SK-N-SH (cell line): ENCODE data around the gene SERPINE1. TPM values are rescaled to one million over a fixed set of nuclear protein-coding genes. Genes with fewer than 3 reads are reported as not detected.

Experiments
- CTCF ChIA-PET: fragments of 300-600, 350-600 bp; formaldehyde crosslinking; extraction: SDS; loops from one replicate; lab custom pipeline; 2021; lab: Yijun Ruan, JAX
- POLR2A ChIA-PET: fragments of 350-600 bp; sonication (Branson Sonifier 250); formaldehyde crosslinking; extraction: SDS; loops from one replicate; lab custom pipeline; 2020; ENCODE audit warnings: antibody characterized with exemption, inconsistent platforms; lab: Yijun Ruan, JAX
- DNase-seq: peaks from one replicate; pipeline ENCODE4 v3.0.0; 2012
- H2AFZ ChIP-seq: fragments of 200-600 bp; sonication (generic); 2 replicates; pipeline ENCODE4 v1.8.1; 2016; ENCODE audit warnings: antibody characterized with exemption, mild to moderate bottlenecking, low read depth
- H3F3A ChIP-seq: fragments of 200-600 bp; sonication (generic); replicated peaks from 2 replicates; pipeline ENCODE3; 2016; ENCODE audit warnings: antibody characterized with exemption, mild to moderate bottlenecking; ENCODE audit not compliant: insufficient read depth
- H3K27ac ChIP-seq, 2 experiments: fragments of 200-500 bp in 1 of 2; fragments of 200-600 bp in 1 of 2; sonication (Bioruptor generic) in 1 of 2; sonication (generic), shearing (Covaris generic) in 1 of 2; 2 replicates each; pipeline versions ENCODE4 v1.5.1 to v1.6.1; 2014 to 2016; ENCODE audit warnings: low read depth in 2 of 2, inconsistent platforms in 1 of 2, low read length in 1 of 2, mild to moderate bottlenecking in 1 of 2, mixed read lengths in 1 of 2
- H3K27me3 ChIP-seq: fragments of 200-600 bp; sonication (generic), shearing (Covaris generic); 2 replicates; pipeline ENCODE4 v1.6.1; 2016; ENCODE audit warnings: mixed run types; ENCODE audit not compliant: insufficient read depth
- H3K36me3 ChIP-seq, 2 experiments: fragments of 200-500 bp in 1 of 2; fragments of 200-600 bp in 1 of 2; sonication (Bioruptor generic) in 1 of 2; sonication (generic) in 1 of 2; replicated peaks in 1 of 2; 2 replicates each; pipeline versions ENCODE3 to v1.5.1; 2014 to 2016; ENCODE audit warnings: low read length in 1 of 2, mild to moderate bottlenecking in 1 of 2; ENCODE audit not compliant: insufficient read depth in 2 of 2, control insufficient read depth in 1 of 2
- H3K4me1 ChIP-seq, 2 experiments: fragments of 200-500 bp in 1 of 2; fragments of 200-600 bp in 1 of 2; sonication (Bioruptor generic) in 1 of 2; sonication (generic), shearing (Covaris generic) in 1 of 2; 2 replicates each; pipeline versions ENCODE4 v1.5.1 to v1.6.1; 2014 to 2016; ENCODE audit warnings: low read depth in 1 of 2, low read length in 1 of 2, mixed run types in 1 of 2; ENCODE audit not compliant: insufficient read depth in 2 of 2, control insufficient read depth in 1 of 2
- H3K4me2 ChIP-seq: fragments of 200-600 bp; sonication (generic), shearing (Covaris generic); 2 replicates; pipeline ENCODE4 v1.6.1; 2017; ENCODE audit warnings: mixed run types
- H3K4me3 ChIP-seq, 2 experiments: fragments of 200-500 bp in 1 of 2; fragments of 200-600 bp in 1 of 2; sonication (Bioruptor generic) in 1 of 2; sonication (generic), shearing (Covaris generic) in 1 of 2; 2 replicates each; pipeline versions ENCODE4 v1.5.1 to v1.8.1; 2014 to 2016; ENCODE audit warnings: low read depth in 2 of 2, inconsistent platforms in 1 of 2, low read length in 1 of 2, mild to moderate bottlenecking in 1 of 2, mixed read lengths in 1 of 2, moderate library complexity in 1 of 2
- H3K79me2 ChIP-seq: fragments of 200-600 bp; sonication (generic); 2 replicates; pipeline ENCODE4 v1.8.1; 2017; ENCODE audit warnings: mild to moderate bottlenecking; ENCODE audit not compliant: insufficient read depth
- H3K9ac ChIP-seq: fragments of 200-600 bp; sonication (generic); 2 replicates; pipeline ENCODE4 v1.6.1; 2017; ENCODE audit warnings: mixed run types
- H3K9me2 ChIP-seq: fragments of 200-600 bp; sonication (generic); 2 replicates; pipeline ENCODE4 v1.6.1; 2017; ENCODE audit warnings: mixed run types
- H3K9me3 ChIP-seq: fragments of 200-600 bp; sonication (generic); 2 replicates; pipeline ENCODE4 v1.6.1; 2017; ENCODE audit warnings: mixed run types, mild to moderate bottlenecking, moderate library complexity
- H4K20me1 ChIP-seq: fragments of 200-600 bp; sonication (generic); 2 replicates; pipeline ENCODE4 v1.6.1; 2017; ENCODE audit warnings: mild to moderate bottlenecking, mixed run types; ENCODE audit not compliant: insufficient read depth
- CHD2 ChIP-seq: fragments of 150-350 bp; IDR thresholded peaks from 2 replicates; pipeline ENCODE4 v1.6.1; 2018; ENCODE audit warnings: low read length; ENCODE audit not compliant: partially characterized antibody
- EP300 ChIP-seq, 2 experiments: IDR thresholded peaks; 2 replicates each; pipeline versions ENCODE4 v1.4.0 to v1.6.1; 2012; ENCODE audit warnings: borderline replicate concordance in 1 of 2, low read depth in 1 of 2, low read length in 1 of 2
- EZH2phosphoT487 ChIP-seq: fragments of 200-600 bp; sonication (generic); IDR thresholded peaks from 2 replicates; pipeline ENCODE4 v1.6.1; 2017; ENCODE audit warnings: low read depth, mixed run types, mild to moderate bottlenecking, antibody characterized with exemption, moderate library complexity, borderline replicate concordance
- FOSL2 ChIP-seq: IDR thresholded peaks from 2 replicates; pipeline ENCODE4 v1.4.0; 2012; ENCODE audit warnings: low read depth, mild to moderate bottlenecking, moderate library complexity, borderline replicate concordance
- FOXJ3 ChIP-seq: sonication (generic); formaldehyde crosslinking; IDR thresholded peaks from 2 replicates; pipeline ENCODE4 v1.5.1; 2020; ENCODE audit warnings: mild to moderate bottlenecking, missing genetic modification reagents
- FOXM1 ChIP-seq: IDR thresholded peaks from 2 replicates; pipeline ENCODE4 v1.4.0; 2012; ENCODE audit warnings: low read depth, mild to moderate bottlenecking
- GATA2 ChIP-seq: sonication (generic); formaldehyde crosslinking; IDR thresholded peaks from 2 replicates; pipeline ENCODE4 v1.5.0; 2020; ENCODE audit warnings: mild to moderate bottlenecking, missing genetic modification reagents
- JUND ChIP-seq: IDR thresholded peaks from 2 replicates; pipeline ENCODE4 v1.4.0; 2012
- MXI1 ChIP-seq: IDR thresholded peaks from 2 replicates; pipeline ENCODE4 v1.6.1; 2012; ENCODE audit warnings: mild to moderate bottlenecking, low read depth, low read length, improper control_type of control experiment
- NFIC ChIP-seq: IDR thresholded peaks from 2 replicates; pipeline ENCODE4 v1.4.0; 2012; ENCODE audit warnings: borderline replicate concordance
- POLR2AphosphoS5 ChIP-seq: IDR thresholded peaks from 2 replicates; pipeline ENCODE4 v1.6.1; 2012; ENCODE audit warnings: low read depth, low read length
- RAD21 ChIP-seq: IDR thresholded peaks from 2 replicates; pipeline ENCODE4 v1.6.1; 2012; ENCODE audit warnings: mild to moderate bottlenecking, low read length
- RFX5 ChIP-seq: IDR thresholded peaks from 2 replicates; pipeline ENCODE4 v1.6.1; 2012; ENCODE audit warnings: mild to moderate bottlenecking, improper control_type of control experiment, low read length
- SIN3A ChIP-seq: IDR thresholded peaks from 2 replicates; pipeline ENCODE4 v1.6.1; 2012; ENCODE audit warnings: low read depth, mild to moderate bottlenecking, low read length, moderate library complexity, borderline replicate concordance
- TCF12 ChIP-seq: IDR thresholded peaks from 2 replicates; pipeline ENCODE4 v1.4.0; 2012
- WGBS: methylation state at CpG from one replicate; pipeline ENCODE4 v1.1.6; 2017; ENCODE audit warnings: low lambda C conversion rate; 5-methylcytosine and 5-hydroxymethylcytosine counted together
- polyA plus RNA-seq, 3 experiments: library from polyadenylated mRNA; depleted of rRNA; stranded (reverse); fragments of >200 nt; gene quantifications; 2 replicates each; pipeline ENCODE4 v1.2.3, GENCODE V29; 2012
- TF ChIP-seq, protein P1 (sequence below): IDR thresholded peaks from 2 replicates; pipeline ENCODE4 v1.6.1; 2012; ENCODE audit warnings: mild to moderate bottlenecking, low read depth, low read length, moderate library complexity
- TF ChIP-seq, protein P2 (sequence below): IDR thresholded peaks from 2 replicates; pipeline ENCODE4 v1.4.0; 2012; ENCODE audit warnings: low read depth
- TF ChIP-seq, protein P3 (sequence below): fragments of 200-600 bp; sonication (generic); IDR thresholded peaks from 2 replicates; pipeline ENCODE4 v1.6.1; 2017; ENCODE audit warnings: antibody characterized with exemption, mild to moderate bottlenecking, moderate library complexity

Gene SERPINE1
- polyA plus RNA-seq, 1 of the 3 experiments (the other 2 are of a cell fraction) = 4,174 TPM

DNA sequence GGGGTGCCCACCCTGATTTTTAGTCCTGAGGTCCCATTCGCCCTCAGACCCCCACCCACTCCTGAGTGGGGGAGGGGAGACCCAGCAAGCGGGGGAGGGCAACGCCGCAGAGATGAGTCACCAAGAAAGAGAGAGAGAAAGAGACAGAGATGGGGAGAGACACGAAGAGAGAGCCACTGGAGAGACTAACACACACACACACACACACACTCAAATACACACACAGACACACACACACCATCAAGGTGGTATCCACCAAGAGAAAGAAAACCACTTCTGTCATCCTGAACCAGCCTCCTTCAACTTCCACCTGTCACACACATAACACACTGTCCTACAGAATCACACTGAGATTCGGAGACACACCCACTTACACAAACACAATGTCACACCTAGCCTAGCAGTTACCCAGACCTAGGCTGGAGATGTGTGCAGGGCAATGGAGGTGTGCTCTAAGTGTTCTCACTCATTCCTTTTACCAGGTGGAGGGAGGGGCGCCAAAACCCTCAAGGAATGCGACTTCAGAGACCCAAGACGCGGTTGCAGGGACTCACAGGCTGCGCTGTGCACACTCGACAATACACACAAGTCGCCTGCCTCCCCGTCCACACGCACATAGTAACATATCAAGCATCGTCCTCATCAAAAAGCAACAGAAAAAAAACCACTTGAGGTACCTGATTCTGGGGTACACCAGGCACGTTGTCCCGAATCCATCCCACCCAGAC, 42.4 kb downstream of the SERPINE1 start:
- H2AFZ ChIP-seq = no peak overlapping the region
- TF ChIP-seq FOSL2 (peak; percentile 85), EP300 (IDR thresholded peaks at IDR 0.05; ENCODE audit: borderline replicate concordance in 1 of 2, low read depth in 1 of 2, low read length in 1 of 2) (peak in 1 of 2 experiments; percentile 41; a peak in 1 of 4 replicates), TCF12 (peak; percentile 49), POLR2AphosphoS5 (no peak), CHD2 (peak; percentile 89)
- TF ChIP-seq, protein P1, sequence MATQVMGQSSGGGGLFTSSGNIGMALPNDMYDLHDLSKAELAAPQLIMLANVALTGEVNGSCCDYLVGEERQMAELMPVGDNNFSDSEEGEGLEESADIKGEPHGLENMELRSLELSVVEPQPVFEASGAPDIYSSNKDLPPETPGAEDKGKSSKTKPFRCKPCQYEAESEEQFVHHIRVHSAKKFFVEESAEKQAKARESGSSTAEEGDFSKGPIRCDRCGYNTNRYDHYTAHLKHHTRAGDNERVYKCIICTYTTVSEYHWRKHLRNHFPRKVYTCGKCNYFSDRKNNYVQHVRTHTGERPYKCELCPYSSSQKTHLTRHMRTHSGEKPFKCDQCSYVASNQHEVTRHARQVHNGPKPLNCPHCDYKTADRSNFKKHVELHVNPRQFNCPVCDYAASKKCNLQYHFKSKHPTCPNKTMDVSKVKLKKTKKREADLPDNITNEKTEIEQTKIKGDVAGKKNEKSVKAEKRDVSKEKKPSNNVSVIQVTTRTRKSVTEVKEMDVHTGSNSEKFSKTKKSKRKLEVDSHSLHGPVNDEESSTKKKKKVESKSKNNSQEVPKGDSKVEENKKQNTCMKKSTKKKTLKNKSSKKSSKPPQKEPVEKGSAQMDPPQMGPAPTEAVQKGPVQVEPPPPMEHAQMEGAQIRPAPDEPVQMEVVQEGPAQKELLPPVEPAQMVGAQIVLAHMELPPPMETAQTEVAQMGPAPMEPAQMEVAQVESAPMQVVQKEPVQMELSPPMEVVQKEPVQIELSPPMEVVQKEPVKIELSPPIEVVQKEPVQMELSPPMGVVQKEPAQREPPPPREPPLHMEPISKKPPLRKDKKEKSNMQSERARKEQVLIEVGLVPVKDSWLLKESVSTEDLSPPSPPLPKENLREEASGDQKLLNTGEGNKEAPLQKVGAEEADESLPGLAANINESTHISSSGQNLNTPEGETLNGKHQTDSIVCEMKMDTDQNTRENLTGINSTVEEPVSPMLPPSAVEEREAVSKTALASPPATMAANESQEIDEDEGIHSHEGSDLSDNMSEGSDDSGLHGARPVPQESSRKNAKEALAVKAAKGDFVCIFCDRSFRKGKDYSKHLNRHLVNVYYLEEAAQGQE = 0 out of 2 replicates have a peak, but pooled peaks have one; percentile 51
- CTCF ChIA-PET = interaction anchor here (0.8 to 3.0 kb wide), 19 partner anchors 10 to 113 kb away, joined by 3 to 45 read pairs (median 5); partner anchors contain the start of genes AP1S1, NAT16, PLOD3 and ZNHIT1

DNA sequence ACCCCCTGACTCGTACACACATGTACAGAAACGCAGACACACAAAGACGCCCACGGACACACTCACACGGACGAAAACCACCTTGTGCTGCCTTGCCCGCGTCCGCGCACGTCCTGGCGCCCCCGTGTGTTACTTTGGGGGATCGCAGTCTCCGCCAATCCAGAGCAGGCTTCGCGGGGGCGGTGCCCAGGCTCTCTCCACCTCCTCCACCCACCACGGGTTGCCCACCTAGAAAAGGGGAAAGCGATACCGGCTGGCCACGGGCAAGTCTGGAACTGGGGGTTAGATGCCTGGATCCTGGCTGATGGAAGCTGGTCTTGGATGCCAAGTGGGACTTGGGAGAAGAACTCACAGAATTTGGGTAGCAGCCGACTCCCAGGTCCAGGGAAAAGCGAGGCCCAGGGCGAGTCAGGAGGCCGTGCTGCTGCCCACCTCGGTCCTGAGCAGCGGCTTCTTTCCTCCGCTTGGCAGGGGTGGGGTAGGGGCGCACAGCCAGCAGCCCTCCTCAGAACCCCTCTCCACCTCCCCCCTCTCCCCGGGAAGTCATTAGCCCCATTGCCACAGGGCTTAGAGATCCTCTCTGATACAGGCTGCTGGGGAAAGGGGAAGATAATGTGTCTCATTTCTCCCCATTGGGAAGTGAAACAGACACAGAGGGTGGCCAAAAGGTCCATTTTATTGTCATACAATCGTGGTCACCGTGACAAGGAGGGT, 43.1 kb downstream of the SERPINE1 start:
- H3K27ac ChIP-seq = peak overlapping the region in 1 of 2 experiments; percentile 59; a peak in 2 of 4 replicates
- ChIA-PET CTCF (interaction anchor here (0.7 to 3.0 kb wide), 20 partner anchors 9 to 336 kb away, joined by 3 to 45 read pairs (median 6); partner anchors contain the start of genes MOGAT3, NAT16, PLOD3 and ZNHIT1), POLR2A (interaction anchor here (0.8 to 1.2 kb wide), 3 partner anchors 10 to 26 kb away, joined by 4 to 9 read pairs (median 5); partner anchors contain the start of gene NAT16)
- H3K79me2 ChIP-seq = no peaks in the 10 kb centered on the region
- no peaks in the 10 kb centered on the region; the same call in 1 of the 2 replicates for H3K27me3 ChIP-seq
- peaks cover 2% of the 10 kb centered on the region for H4K20me1 ChIP-seq
- no peak overlapping the region for H2AFZ ChIP-seq
- no peaks in the 10 kb centered on the region for H3K9me3 ChIP-seq
- peak overlapping the region; percentile 43 to 49 for H3K4me3 ChIP-seq
- H3K9ac ChIP-seq = no peak overlapping the region
- H3K4me2 ChIP-seq = peak overlapping the region; percentile 98
- 6% methylated on average over 32 of the region's 33 CpGs for WGBS
- no peaks in the 10 kb centered on the region for H3K36me3 ChIP-seq
- peaks cover 30 to 52% of the 10 kb centered on the region in 2 experiments for H3K4me1 ChIP-seq
- H3K9me2 ChIP-seq = no peaks in the 10 kb centered on the region
- DNase-seq = peak; percentile 94
- peaks cover 26% of the 10 kb centered on the region for H3F3A ChIP-seq
- TF ChIP-seq, protein P2, sequence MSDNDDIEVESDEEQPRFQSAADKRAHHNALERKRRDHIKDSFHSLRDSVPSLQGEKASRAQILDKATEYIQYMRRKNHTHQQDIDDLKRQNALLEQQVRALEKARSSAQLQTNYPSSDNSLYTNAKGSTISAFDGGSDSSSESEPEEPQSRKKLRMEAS = peak; percentile 68
- TF ChIP-seq FOXJ3 (CRISPR knock-in tag) = no peak
- peak; percentile 71; the same call in 1 of the 2 replicates for TF ChIP-seq MXI1
- TF ChIP-seq JUND = no peak
- no peak for TF ChIP-seq FOXM1
- TF ChIP-seq RAD21 = peak; percentile 73
- TF ChIP-seq, protein P3, sequence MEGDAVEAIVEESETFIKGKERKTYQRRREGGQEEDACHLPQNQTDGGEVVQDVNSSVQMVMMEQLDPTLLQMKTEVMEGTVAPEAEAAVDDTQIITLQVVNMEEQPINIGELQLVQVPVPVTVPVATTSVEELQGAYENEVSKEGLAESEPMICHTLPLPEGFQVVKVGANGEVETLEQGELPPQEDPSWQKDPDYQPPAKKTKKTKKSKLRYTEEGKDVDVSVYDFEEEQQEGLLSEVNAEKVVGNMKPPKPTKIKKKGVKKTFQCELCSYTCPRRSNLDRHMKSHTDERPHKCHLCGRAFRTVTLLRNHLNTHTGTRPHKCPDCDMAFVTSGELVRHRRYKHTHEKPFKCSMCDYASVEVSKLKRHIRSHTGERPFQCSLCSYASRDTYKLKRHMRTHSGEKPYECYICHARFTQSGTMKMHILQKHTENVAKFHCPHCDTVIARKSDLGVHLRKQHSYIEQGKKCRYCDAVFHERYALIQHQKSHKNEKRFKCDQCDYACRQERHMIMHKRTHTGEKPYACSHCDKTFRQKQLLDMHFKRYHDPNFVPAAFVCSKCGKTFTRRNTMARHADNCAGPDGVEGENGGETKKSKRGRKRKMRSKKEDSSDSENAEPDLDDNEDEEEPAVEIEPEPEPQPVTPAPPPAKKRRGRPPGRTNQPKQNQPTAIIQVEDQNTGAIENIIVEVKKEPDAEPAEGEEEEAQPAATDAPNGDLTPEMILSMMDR = peak; percentile 99
- TF ChIP-seq POLR2AphosphoS5 = peak; percentile 17; the same call in 1 of the 2 replicates
- TF ChIP-seq FOSL2 = no peak
- no peak for TF ChIP-seq EZH2phosphoT487
- TF ChIP-seq RFX5 = no peak
- TF ChIP-seq GATA2 (CRISPR knock-in tag) = peak; percentile 91
- peak; percentile 71; the same call in 1 of the 2 replicates for TF ChIP-seq SIN3A
- TF ChIP-seq NFIC = no peak
- TF ChIP-seq EP300 (IDR thresholded peaks at IDR 0.05; ENCODE audit: borderline replicate concordance in 1 of 2, low read depth in 1 of 2, low read length in 1 of 2) = peak in 1 of 2 experiments; percentile 44; a peak in 1 of 4 replicates

More for the DNA sequence above, 42.4 kb downstream of the SERPINE1 start:
- Histone ChIP-seq H3K4me1 (peaks cover 36 to 58% of the 10 kb centered on the region in 2 experiments), H4K20me1 (peaks cover 9% of the 10 kb centered on the region), H3K27me3 (no peaks in the 10 kb centered on the region; the same call in 1 of the 2 replicates), H3K36me3 (no peaks in the 10 kb centered on the region), H3K9me3 (no peaks in the 10 kb centered on the region), H3K4me2 (peak overlapping the region; percentile 98), H3F3A (peaks cover 32% of the 10 kb centered on the region), H3K9me2 (no peaks in the 10 kb centered on the region), H3K79me2 (no peaks in the 10 kb centered on the region), H3K27ac (peak overlapping the region in 1 of 2 experiments; percentile 67; a peak in 1 of 4 replicates), H3K9ac (no peak overlapping the region), H3K4me3 (peak overlapping the region; percentile 43 to 49)
- 2% methylated on average over 18 of the region's 18 CpGs for WGBS
- DNase-seq = peak; percentile 30
- POLR2A ChIA-PET = interaction anchor here (0.9 to 1.4 kb wide), 4 partner anchors 10 to 25 kb away, joined by 3 to 7 read pairs (median 4); partner anchors contain the start of gene NAT16
